Stimulated activated effector memory CD8-positive, alpha-beta T cell treated with anti-CD3 and anti-CD28 coated beads, Interleukin-12 subunit alpha, Interleukin-12 subunit beta, amount 100 ng/mL, for 72 hours (primary cell): ENCODE results near the gene STEEP1.
"Not testable (repeated sequence)": the region's sequence is repeated elsewhere in the genome, so short reads cannot be mapped to it uniquely, and the experiment has no call there.

Source experiments
- ATAC-seq: fragments of 150-1000 bp; cut with Tn5 transposase; 2 replicates; pipeline ENCODE4 v1.10.0; 2021
- DNase-seq, 2 donors: peaks; one replicate each; pipeline ENCODE4 v3.0.0; 2021 to 2022; ENCODE audit warnings: low spot score in 2 of 2
- H3K27ac Mint-ChIP-seq: one replicate; pipeline ENCODE4 v1.8.0; 2022; ENCODE audit warnings: mild to moderate bottlenecking, mixed read lengths
- H3K36me3 Mint-ChIP-seq: one replicate; pipeline ENCODE4 v1.8.0; 2022; ENCODE audit warnings: mild to moderate bottlenecking, mixed read lengths
- H3K4me1 Mint-ChIP-seq: one replicate; pipeline ENCODE4 v1.8.0; 2022; ENCODE audit warnings: mixed read lengths
- H3K4me3 Mint-ChIP-seq: one replicate; pipeline ENCODE4 v1.8.0; 2022; ENCODE audit warnings: mild to moderate bottlenecking, mixed read lengths
- H3K9me3 Mint-ChIP-seq: one replicate; pipeline ENCODE4 v1.8.0; 2022; ENCODE audit warnings: mixed read lengths

STEEP1 gene

DNA sequence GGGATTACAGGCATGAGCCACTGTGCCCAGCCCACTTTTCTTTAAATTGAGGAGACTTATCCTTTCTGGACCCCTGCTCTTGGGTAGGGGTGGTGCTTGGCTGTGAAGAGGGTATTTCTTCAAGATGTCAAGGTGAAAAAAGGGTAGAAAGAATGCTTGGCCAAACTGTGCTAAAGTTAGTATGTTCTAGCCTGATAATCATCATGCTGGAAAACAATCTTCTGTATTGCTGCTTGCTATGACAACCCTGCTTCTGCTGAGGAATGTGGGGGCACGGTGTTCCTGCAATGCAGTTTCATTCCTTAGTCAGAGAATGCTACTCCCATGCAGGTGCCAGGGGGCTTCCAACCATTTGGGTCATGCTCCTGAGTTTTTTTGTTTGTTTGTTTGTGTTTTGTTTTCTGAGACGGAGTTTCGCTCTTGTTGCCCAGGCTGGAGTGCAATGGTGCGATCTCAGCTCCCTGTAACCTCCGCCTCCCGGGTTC is 5.2 kb upstream of the STEEP1 start:
- ATAC-seq (no peak), DNase-seq (no peak)
- Mint-ChIP-seq H3K4me3 (no peak overlapping the region), H3K36me3 (peaks cover 9% of the 10 kb centered on the region), H3K9me3 (no peaks in the 10 kb centered on the region), H3K4me1 (peaks cover 14% of the 10 kb centered on the region), H3K27ac (no peak overlapping the region)

DNA sequence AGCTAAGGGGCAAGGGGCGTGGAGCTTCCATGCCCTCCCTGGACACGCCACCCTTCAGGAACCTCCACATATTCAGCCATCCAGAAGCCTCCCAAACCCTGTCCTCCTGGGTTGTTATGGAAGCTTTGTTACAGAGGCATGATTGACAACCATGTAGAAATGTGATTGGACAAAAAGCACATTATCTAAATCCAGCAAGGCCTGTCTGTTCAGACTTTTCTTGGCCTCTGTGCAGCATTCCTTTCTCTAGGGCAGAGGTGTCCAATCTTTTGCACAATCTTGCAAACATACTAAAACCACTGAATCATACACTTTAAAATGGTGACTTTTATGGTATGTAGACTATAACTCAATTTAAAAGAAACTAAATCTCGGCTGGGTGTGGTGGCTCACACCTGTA is 12.7 kb downstream of the STEEP1 start:
- Mint-ChIP-seq H3K36me3 (peaks cover 18% of the 10 kb centered on the region), H3K4me3 (no peak overlapping the region), H3K9me3 (no peaks in the 10 kb centered on the region), H3K4me1 (peaks cover 5% of the 10 kb centered on the region), H3K27ac (no peak overlapping the region)
- DNase-seq (no peak), ATAC-seq (no peak)

DNA sequence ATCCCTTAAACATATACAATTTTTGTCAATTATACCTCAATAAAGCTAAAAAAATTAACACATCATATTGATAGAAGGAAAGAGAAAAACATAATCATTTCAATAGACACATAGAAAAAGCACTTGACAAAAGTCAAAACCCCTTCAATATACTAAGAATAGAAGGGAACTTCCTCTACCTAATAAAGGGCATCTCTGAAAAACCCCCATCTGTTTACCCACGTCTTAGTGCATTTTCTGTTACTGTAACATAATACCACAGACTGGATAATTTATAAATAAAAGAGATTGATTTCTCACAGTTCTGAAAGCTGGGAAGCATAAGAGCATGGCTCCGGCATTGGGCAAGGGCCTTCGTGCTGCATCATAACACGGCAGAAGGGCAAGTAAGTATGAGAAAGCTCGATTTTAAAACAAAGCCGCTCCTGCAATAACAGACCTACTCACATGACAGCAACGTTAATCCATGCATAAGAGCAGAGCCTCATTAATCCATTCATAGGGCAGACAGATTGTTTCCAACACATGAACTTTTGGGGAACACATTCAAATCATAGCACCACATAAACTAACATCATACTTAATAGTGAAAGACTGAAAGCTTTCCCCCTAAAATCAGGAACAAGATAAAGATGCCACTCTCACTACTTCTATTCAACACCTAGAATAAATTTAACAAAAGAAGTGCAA is 15.7 kb downstream of the STEEP1 start:
- H3K27ac Mint-ChIP-seq: peak overlapping the region; percentile 52
- H3K9me3 Mint-ChIP-seq: no peaks in the 10 kb centered on the region
- no peak overlapping the region for H3K4me3 Mint-ChIP-seq
- peaks cover 5% of the 10 kb centered on the region for H3K4me1 Mint-ChIP-seq
- ATAC-seq (no peak), DNase-seq (no peak)
- H3K36me3 Mint-ChIP-seq: no peaks in the 10 kb centered on the region

DNA sequence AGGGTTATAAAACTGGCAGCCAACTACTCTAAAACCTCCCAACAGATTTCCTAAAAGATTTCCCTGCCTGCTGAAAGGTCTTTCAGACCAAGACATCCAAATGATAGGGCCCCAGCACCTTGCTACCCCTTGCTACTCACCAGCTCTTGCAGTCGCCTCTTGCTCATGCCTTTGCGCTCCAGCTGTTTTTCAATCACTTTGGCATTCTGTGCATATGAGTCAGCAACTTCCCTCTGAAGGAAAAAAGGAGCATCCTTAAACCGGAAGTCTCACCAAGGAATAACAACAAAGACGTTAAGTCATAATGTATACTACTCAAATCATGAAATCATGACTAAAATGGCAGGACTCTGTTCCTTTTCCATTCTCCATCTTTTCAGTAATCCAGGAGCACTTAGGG is 24.0 kb downstream of the STEEP1 start:
- Mint-ChIP-seq H3K4me3 (no peak overlapping the region), H3K36me3 (peaks cover 55% of the 10 kb centered on the region), H3K27ac (no peak overlapping the region), H3K9me3 (no peaks in the 10 kb centered on the region), H3K4me1 (no peaks in the 10 kb centered on the region)
- ATAC-seq (no peak), DNase-seq (no peak)

DNA sequence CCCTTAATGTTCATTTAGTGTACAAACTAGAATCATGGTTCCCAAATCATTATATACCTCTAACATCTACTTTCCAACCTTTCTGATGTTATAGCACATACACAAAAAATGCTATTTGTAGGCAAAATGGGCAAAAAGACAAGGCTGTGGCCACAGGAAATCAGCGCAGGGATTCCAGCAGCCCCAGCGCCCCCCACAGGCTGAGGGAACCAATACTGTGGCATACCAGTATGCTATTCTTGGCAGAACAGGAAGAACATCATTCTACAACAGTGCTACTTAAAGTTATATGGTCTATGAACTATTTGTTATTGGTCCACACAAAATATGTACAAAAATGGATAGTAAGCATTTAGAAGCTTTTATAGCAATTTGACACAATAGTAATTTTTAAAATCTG is 25.3 kb downstream of the STEEP1 start:
- no peaks in the 10 kb centered on the region for H3K9me3 Mint-ChIP-seq
- ATAC-seq: no peak
- no peak overlapping the region for H3K27ac Mint-ChIP-seq
- peaks cover 55% of the 10 kb centered on the region for H3K36me3 Mint-ChIP-seq
- H3K4me3 Mint-ChIP-seq: no peak overlapping the region
- DNase-seq: no peak
- H3K4me1 Mint-ChIP-seq: no peaks in the 10 kb centered on the region

DNA sequence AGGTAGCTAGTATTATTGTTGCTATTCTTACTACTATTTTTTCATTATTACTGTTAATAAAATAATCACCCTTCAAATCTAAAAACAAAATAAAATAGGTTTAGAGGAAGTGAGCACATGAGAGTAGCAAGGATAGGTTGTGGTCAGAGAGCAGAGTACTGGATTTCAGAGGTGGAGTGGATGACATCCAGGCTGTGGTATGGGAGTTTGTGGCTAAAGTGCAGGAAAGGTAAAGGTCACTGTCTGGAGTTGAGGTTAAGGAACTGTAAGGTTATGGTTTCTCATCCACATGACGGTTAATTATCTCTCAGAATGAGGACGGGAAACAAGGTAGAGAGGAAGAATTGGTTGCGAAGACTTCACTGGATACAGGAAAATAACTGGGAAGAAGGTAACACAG is 27.7 kb downstream of the STEEP1 start:
- Mint-ChIP-seq H3K9me3 (no peaks in the 10 kb centered on the region), H3K4me1 (no peaks in the 10 kb centered on the region), H3K4me3 (no peak overlapping the region), H3K27ac (no peak overlapping the region), H3K36me3 (peaks cover 46% of the 10 kb centered on the region)
- DNase-seq (no peak), ATAC-seq (no peak)

DNA sequence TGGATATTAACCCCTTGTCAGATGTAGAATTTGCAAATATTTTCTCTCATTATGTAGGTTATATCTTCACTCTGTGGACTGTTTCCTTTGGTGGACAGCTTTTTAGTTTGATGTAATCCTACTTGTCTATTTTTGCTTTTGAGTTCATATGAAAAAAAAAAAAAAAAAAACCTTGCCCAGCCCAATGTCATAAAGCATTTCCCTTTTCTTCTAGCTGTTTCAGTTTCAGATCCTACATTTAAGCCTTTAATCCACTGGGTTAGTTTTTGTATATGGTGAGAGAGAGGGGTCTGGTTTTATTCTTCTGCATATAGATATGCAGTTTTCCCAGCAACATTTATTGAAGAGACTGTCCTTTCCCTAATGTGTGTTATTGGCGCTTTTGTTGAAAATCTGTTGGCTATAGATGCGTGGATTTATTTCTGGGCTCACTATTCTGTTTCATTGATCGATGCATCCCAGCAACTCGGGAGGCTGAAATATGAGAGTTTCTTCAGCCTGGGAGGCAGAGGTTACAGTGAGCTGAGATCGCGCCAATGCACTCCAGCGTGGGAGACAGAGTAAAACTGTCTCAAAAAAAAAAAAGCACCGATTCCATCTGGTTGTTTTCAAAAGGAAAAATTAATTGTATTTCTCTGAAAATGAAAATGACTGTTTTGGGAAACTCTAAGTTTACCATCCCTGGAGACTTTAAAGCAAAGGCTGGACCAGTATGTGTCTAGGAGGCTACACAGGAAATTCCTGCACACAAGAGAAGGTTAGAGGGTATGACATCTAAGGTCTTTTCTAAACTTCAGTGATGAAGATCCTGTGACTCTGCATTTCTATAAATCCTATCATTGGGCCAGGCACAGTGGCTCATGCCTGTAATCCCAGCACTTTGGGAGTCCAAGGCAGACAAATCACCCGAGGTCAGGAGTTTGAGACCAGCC is 35.6 kb downstream of the STEEP1 start:
- H3K36me3 Mint-ChIP-seq: no peaks in the 10 kb centered on the region
- no peaks in the 10 kb centered on the region for H3K9me3 Mint-ChIP-seq
- no peak overlapping the region for H3K27ac Mint-ChIP-seq
- DNase-seq (no peak), ATAC-seq (no peak)
- H3K4me1 Mint-ChIP-seq: no peaks in the 10 kb centered on the region
- H3K4me3 Mint-ChIP-seq: no peak overlapping the region

DNA sequence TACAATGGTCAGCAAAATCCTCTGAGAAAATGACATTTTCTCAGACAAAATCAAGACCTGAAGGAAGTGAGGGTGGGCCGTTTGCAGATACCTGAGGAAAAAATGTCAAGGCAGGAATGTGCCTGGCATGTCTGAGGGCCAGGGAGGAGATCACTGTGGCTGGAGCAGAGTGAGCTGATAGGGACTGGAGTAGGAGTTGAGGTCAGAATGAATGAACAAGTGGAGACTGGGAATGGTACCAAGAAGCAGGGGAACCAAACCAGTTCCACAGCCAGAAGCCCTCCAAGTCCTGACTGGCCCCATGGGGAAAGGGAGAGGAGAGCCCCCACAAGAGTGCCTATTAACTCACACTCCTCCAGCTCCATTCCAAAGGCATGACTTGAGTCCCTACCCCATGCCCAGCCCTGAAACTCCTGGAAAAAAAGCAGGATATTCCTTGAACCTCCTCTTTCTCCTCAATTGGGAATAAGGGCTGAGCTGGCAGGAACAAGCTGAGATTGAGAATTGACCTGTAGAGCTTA is 41.5 kb downstream of the STEEP1 start:
- Mint-ChIP-seq H3K36me3 (no peaks in the 10 kb centered on the region), H3K27ac (no peak overlapping the region), H3K4me1 (no peaks in the 10 kb centered on the region), H3K9me3 (no peaks in the 10 kb centered on the region), H3K4me3 (no peak overlapping the region)
- ATAC-seq: no peak
- DNase-seq: no peak

DNA sequence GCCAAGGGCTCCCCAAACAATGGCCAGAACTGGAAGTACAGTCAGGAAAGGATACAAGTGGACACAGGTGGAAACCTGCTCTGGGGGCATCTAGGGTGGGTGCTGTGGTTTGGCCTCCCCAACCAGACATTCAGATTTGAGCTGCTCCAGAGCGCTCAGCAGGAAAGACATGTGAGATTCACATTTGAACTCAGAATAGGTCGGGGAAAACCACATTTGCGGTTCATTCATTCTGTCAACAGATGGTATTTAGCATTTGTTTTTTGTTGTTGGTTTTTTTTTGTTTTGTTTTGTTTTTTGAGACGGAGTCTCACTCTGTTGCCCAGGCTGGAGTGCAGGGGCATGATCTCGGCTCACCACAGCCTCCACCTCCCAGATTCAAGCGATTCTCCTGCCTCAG is 44.0 kb downstream of the STEEP1 start:
- DNase-seq (no peak), ATAC-seq (no peak)
- H3K27ac Mint-ChIP-seq: no peak overlapping the region
- no peaks in the 10 kb centered on the region for H3K36me3 Mint-ChIP-seq
- peaks cover 4% of the 10 kb centered on the region for H3K4me1 Mint-ChIP-seq
- H3K4me3 Mint-ChIP-seq: no peak overlapping the region
- no peaks in the 10 kb centered on the region for H3K9me3 Mint-ChIP-seq

DNA sequence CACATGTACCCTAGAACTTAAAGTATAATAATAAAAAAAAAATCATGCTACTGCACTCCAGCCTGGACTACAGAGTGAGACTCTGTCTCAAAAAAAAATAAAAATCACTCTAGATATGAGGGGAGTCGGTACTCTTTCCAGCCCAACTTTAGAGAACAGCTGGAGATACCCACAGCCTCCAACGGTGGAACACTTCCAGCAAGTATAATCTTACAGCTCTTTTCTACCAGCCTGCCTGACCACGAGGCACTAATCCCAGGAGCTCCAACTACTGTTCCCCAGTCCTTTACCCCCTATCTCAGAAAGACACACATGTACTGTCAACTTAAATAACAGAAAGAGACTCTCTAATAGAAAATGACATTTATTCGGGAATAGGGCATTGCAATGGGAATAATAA is 46.8 kb downstream of the STEEP1 start:
- Mint-ChIP-seq H3K4me3 (no peak overlapping the region), H3K4me1 (peaks cover 6% of the 10 kb centered on the region), H3K9me3 (no peaks in the 10 kb centered on the region), H3K27ac (no peak overlapping the region), H3K36me3 (no peaks in the 10 kb centered on the region)
- no peak for ATAC-seq
- no peak for DNase-seq

DNA sequence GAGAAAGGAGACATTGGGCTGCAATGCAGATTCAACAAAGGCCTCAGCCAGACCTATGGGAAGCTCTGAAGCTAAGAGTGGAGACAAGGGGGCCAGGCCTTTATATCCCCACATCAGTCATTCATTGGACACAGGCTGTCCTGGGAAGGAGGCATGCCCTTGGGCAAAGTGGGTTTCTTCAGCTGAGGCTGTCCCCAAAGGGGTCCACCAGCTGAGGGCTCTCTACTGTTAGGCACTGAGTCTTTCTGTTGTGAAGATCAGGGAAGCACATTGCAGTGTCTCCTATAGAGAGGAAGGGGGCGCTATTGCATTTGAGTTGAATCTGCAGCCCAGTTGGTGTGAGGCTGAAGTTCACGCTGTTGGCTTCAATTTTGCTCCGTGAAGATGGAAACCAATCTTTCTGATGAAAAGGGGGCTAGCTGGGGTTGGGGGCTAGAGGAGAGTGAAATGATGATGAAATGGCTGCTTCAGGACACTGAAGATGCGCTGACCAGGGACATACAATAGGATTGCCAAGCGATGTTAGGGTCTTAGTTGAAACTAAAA is 49.0 kb downstream of the STEEP1 start:
- no peak overlapping the region for H3K4me3 Mint-ChIP-seq
- H3K4me1 Mint-ChIP-seq: peaks cover 6% of the 10 kb centered on the region
- H3K36me3 Mint-ChIP-seq: no peaks in the 10 kb centered on the region
- peak; percentile 20 to 52 for DNase-seq
- H3K9me3 Mint-ChIP-seq: no peaks in the 10 kb centered on the region
- ATAC-seq: peak; percentile 82
- H3K27ac Mint-ChIP-seq: peak overlapping the region; percentile 21

DNA sequence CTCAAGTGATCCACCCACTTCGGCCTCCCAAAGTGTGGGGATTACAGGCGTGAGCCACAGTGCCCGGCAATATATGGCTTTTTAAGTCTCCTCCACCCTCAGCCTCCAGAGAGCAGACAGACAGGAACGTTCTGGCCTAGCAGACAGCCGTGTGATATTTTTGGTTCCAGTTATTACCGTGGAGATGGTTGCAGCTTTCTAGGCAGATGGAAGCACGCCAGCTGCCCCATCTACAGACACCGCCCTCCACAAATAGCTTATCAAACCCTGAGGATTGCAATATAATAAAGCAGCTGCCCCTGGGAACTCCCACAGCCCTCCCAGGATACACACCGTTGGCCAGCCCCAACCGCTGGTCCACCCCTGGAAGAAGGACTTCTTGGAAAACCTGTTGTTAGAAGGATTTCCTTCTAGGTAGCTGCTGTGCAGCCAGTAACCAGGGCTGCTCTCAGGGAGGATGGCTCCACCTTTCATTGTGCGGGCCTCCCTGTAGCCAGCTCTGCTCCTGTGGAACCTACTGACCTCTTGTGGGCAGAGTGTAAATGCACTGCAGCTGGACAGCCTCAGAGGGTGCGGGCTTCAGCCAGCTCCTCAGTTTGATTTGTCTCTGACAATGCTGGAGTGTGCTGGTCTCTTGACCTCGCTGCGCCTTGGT is 52.9 kb downstream of the STEEP1 start:
- ATAC-seq (peak; percentile 61), DNase-seq (no peak)
- Mint-ChIP-seq H3K4me3 (no peak overlapping the region), H3K27ac (no peak overlapping the region), H3K36me3 (no peaks in the 10 kb centered on the region), H3K4me1 (peaks cover 6% of the 10 kb centered on the region), H3K9me3 (no peaks in the 10 kb centered on the region)

DNA sequence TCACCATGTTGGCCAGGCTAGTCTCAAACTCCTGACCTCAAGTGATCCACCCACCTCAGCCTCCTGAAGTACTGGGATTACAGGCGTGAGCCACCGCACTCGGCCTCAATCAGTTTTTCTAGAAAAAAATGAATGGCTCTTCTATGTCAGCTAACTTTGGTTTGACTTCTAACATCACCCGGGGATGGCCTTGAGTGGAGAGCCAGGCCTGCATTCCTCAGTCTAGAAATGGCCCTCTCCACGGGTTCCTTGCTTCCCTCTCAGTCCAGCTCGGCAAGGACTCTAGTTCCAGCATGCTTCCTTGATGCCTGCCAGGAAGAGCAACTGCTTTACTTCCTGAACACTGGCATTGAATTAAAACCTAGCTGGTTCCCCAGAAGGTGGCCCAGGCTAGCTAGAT is 58.0 kb downstream of the STEEP1 start:
- Mint-ChIP-seq H3K27ac (no peak overlapping the region), H3K4me1 (peaks cover 8% of the 10 kb centered on the region), H3K4me3 (no peak overlapping the region), H3K9me3 (no peaks in the 10 kb centered on the region), H3K36me3 (no peaks in the 10 kb centered on the region)
- no peak for DNase-seq
- ATAC-seq: no peak

DNA sequence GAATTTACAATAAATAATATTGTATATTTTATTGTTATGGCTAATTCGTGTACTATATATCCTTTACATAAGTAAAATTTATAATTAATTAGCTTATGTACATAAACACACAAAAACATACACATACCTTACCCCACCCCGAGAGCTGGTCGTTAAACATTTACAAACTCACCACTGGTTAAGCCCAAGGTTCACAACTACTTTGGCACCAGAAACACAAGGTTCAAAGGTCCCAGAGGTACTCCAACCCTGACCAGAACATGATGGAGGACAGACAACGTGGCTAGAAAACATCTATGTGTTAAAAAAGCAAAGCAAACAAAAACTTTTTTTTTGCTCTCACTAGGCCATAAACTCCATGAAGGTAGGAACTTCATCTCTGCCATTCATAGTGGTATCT is 59.3 kb downstream of the STEEP1 start:
- Mint-ChIP-seq H3K4me3 (no peak overlapping the region), H3K9me3 (no peaks in the 10 kb centered on the region), H3K4me1 (peaks cover 8% of the 10 kb centered on the region), H3K36me3 (no peaks in the 10 kb centered on the region), H3K27ac (no peak overlapping the region)
- DNase-seq: no peak
- no peak for ATAC-seq

DNA sequence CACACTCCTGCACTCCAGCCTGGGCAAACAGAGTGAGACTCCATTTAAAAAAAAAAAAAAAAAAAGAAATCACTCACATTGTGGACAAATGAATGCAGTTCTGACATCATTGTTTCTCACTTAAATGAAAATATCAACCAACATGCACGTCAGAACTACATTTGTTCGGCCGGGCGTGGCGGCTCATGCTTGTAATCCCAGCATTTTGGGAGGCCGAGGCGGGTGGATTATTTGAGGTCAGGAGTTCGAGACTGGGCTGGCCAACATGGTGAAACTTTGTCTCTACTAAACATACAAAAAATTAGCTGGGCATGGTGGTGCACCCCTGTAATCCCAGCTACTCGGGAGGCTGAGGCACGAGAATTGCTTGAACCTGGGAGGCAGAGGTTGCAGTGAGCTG is 60.1 kb downstream of the STEEP1 start:
- H3K4me1 Mint-ChIP-seq, H3K27ac Mint-ChIP-seq, H3K9me3 Mint-ChIP-seq, DNase-seq, ATAC-seq, H3K4me3 Mint-ChIP-seq, H3K36me3 Mint-ChIP-seq: not testable (repeated sequence)
